HG02884 (cell line): Measurements from ENCODE around the gene OPHN1.
"Not testable (repeated sequence)": the region's sequence is repeated elsewhere in the genome, so short reads cannot be mapped to it uniquely, and the experiment has no call there.

Experiments
- ATAC-seq: cut with Tn5 transposase; IDR thresholded peaks from one replicate; pipeline ENCODE4 v1.9.1; 2021; ENCODE audit warnings: mild to moderate bottlenecking, moderate library complexity; ENCODE audit not compliant: unreplicated experiment

The OPHN1 gene

DNA sequence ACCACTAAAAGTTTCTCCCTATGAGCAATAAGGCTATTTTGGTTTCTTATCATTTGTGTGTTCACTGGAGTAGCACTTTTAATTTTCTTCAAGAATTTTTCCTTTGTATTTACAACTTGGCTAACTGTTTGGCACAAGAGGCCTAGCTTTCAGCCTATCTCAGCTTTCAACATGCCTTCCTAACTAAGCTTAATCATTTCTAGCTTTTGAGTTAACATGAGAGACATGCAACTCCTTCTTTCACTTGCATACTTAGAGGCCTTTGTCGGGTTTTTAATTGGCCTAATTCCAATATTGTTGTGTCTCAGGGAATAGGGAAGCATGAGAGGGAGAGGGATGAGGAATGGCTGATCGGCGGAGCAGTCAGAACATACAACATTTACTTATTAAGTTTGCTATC lies 349.8 kb downstream of the OPHN1 start:
- ATAC-seq, result no peak

DNA sequence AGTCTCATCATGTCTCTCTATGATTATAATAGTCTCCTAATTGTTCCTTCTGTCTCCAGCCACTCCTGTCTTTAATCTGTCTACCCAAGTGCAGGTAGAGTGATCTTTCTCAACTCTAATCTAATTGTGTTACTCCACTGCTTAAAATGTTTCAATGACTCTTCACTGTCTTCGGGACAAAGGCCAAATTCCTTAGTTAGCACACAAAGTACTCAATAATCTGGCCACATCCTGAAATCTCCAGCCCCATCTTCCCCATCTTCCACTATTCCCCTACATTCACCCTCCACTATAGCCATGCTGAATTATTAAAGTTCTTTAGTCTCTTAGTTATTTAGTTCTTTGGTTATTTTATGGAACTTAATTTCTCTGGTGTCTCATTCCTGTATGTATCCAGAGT lies 353.3 kb downstream of the OPHN1 start:
- no peak for ATAC-seq

DNA sequence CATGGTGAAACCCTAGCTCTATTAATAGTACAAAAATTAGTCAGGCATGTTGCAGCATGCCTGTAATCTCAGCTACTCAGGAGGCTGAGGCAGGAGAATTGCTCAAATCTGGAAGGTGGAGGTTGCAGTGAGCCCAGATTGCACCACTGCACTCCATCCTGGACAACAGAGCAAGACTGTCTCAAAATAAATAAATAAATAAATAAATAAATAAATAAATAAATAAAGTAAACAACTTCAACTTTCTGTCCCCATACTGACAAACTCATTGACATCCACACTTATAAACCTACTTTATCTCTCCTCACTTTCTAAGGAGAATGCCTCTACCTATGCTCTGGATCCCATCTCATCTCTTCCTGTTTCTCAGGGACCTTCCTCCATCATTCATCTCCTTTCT lies 354.5 kb downstream of the OPHN1 start:
- not testable (repeated sequence) for ATAC-seq

DNA sequence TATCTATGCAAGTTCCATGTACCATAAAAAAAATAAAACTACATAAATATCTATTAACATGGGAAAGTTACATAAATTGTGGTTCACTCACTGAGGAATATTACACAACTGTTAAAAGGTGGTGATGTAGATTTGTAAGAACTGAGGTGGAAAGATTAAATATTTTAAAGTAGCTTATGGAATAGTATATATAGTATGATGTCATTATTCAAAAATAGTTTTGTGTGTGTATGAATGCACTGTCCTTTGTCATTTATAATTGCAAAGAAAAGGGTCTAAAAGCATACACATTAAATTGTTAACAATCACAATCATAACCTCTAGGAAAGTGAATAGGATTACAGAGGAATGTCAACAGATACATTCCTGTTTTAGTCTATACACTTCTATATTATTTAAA lies 355.9 kb downstream of the OPHN1 start:
- ATAC-seq, result no peak

DNA sequence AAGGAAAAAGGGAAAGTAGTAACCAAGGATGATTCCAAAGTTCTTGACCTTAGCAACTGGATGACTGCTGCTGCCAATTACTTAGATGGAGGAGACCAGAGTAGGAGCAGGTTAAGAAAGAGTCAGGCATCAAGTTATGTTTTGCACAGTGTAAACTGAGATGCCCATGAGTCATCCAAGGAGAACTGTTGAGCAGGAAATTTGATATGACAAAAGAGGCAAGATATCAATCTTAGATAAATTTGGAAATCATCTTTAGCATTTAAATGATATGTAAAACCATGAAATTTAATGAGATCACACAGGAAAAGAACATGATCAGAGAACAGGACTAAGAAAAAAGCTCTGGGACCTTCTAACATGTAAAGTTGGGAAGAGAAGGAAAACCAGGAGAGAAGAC lies 361.3 kb downstream of the OPHN1 start:
- ATAC-seq, result no peak

DNA sequence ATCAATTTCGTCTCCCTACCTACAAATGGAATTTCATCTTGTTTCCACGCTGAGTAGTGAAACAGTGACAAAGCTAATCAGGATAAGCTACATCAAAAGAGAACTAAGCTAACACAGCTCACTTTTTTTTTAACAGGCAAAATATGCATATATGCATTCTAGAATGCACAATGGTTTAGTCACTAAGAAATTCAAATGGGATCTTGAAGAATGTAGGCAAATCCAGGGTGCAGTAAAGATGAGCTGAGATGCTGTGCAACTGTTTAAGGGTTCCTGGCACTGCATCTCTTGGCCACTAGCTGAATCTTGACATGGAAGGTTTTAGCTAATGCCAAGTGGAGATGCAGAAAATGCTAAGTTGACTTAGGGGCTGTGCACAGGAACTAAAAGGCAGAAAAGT lies 363.2 kb downstream of the OPHN1 start:
- not testable (repeated sequence) for ATAC-seq

DNA sequence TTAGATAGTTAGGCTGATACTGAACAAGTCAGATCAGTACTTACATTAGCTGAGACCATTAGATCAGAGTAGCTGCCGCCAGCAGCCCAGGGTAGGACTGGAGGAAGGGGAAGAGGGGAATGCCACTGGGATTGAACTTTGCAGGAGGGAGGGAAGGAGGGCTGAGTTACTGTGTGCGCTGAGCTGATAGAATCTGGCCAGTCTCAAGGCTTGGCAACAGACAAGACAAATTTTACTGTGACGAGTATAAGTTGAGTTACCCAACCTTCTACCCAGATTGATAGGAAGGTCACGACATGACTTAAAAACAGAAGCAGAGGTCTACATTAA lies 372.1 kb downstream of the OPHN1 start:
- ATAC-seq, result no peak

DNA sequence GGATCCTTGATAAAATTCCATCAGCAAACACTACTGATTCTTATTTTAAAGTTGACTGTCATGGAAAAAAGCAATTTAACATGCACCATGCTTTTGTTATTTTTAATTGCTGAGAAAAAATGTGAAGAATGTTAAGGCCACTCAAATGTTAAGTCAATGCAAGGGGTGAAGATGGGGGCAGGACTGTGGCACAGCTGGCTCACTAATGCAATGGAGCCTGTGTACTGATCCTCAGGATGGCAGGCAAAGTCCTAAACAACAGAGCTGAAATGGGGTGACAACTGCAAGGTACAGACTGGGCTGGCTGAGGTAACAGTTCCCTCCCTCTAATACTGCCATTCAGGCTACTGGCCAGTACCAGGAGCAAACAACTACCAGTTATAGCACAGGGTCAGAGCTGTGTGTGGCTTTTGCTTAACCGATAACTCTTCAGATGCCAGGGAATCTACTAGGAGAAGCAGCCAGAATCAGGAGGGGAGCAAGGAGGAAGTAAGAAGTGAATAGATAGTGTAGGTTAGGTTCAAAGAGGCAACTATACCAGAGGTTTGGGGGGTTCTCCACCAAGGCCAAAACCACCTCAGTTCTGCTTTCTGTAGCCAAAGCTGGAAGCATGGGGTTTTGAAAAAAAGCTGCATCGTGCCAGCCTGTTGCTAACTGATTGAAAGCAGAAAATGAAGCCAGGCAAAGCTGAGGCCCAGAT lies 372.6 kb downstream of the OPHN1 start:
- ATAC-seq, result no peak

DNA sequence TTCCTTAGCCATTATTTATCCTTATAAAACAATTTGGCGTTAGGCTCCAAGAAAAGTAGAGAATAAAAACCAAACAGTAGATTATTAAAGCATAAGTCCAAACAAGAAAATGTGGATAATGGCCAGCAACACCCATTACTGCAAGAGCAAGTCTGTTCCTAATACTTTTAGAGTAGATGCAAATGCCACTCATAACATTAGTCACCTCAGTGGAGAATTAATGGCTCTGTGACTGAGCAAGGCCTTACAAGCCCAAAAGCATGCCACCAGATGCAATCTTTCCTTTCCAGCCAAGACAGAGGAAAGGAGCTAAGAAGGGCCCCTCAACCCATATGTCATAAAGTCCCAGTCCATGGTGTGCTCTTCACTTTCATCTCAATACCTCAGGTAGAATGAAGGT lies 373.8 kb downstream of the OPHN1 start:
- no peak for ATAC-seq

DNA sequence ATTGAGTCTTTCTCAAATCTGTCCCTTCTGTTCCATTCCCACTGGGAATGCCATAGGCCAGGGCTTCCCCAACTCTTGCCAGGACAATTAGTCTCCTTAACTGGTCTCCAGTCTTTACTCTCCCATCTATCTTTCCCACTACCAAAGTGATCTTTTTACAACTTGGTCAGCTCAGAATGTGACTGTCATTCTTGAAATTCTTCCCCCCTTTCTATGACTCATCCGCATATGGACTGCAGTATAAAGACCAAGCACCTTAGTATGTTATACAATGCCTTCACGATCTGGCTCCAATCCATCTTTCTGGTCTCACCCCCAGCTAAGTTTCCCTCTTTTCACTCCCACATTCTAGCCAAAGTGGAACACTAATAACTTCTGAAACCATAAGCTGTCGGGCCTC lies 383.8 kb downstream of the OPHN1 start:
- ATAC-seq, result no peak

DNA sequence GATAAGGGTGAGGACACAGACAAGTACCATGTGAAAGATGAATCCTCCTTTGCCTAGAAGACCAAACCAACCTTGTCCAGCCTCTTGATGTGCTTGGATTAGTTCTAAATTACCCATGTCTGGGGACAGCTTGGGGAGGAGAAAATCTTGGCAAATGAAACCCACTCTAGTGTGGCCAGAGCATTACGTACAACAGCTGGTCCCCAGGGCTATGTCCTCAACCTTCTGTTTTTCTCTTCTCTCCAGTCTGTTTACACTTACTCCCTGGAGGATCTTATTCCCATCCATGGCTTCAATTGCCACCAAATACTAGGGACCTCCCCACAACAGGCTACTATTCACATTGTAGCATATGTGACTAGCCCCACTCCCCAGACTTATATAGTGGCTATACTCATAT lies 384.5 kb downstream of the OPHN1 start:
- no peak for ATAC-seq

DNA sequence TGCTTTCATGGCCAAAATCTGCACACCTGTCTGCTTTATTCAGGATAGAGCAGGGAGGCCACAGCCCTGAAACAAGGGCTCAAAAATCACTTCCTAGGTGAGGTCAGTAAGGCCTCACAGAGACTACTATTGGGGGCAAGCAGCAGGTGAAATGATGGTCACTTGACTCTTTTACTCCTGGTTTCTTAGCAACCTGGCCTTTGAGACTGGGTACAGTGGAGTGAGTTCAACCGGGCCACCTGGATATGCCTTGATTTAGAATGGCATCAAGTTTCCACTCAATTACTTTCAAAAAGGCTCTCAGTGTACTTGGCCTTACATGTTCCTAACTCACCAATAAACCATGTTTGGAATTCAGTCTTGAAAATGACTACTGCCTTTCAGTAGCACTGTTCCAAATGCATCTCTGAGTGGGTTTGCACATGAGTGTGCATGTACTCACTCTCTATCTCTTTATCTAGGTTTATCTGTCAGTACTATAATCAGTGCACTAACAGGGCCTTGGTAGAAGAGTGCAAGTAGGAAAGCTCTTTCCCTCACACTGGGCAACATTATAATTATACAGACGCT lies 388.2 kb downstream of the OPHN1 start:
- no peak for ATAC-seq

DNA sequence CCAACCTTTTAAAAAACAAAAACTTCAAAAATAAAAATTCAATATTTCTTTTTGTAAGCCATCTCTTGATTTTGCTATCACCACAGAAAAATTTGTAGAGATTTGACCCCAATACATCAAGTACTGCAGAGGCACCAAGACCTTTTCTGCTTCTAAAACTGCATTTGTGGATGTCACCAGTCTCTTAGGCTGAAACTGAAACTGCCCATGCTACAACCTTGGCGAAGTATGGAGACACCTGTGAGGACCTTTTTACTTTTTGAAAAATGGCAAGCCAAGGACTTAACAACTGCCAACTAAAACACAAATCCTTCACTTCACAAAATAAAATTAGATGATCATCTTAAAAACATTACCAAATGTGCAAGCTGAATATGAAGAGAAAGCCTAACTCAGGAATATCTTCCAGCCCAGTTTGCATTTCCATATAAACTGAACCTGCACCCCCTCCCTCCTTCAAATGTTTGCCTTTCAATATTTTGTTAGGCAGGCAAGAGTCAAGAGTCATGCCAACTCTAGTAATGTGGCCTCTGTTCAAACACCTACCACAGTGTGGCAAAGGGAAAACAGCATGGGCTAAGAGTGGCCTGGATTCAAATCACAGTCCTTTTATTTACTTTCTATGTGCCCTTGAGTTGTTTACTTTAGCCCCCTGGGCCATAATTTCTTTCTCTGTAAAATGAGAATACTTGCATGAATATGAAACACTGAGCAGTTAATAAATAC lies 389.4 kb downstream of the OPHN1 start:
- no peak for ATAC-seq

DNA sequence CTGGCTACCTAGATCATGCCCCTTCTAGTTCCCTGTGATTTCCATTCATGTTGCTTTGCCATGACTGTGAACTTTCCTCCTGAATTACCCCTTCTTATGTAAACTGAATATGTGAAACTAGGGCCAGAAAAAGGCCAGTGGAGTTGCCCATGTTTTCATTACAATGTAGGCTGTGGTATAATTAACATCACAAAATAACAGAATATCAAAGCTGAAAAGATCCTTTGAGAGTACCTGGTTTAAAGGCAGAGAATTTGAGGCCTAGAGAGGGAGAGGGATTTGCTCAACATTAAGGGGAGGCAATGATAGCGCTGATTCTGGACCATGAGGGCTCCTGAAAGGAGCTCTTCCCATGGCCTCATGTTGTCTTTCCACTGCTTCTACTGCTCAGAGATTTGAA lies 392.2 kb downstream of the OPHN1 start:
- no peak for ATAC-seq

DNA sequence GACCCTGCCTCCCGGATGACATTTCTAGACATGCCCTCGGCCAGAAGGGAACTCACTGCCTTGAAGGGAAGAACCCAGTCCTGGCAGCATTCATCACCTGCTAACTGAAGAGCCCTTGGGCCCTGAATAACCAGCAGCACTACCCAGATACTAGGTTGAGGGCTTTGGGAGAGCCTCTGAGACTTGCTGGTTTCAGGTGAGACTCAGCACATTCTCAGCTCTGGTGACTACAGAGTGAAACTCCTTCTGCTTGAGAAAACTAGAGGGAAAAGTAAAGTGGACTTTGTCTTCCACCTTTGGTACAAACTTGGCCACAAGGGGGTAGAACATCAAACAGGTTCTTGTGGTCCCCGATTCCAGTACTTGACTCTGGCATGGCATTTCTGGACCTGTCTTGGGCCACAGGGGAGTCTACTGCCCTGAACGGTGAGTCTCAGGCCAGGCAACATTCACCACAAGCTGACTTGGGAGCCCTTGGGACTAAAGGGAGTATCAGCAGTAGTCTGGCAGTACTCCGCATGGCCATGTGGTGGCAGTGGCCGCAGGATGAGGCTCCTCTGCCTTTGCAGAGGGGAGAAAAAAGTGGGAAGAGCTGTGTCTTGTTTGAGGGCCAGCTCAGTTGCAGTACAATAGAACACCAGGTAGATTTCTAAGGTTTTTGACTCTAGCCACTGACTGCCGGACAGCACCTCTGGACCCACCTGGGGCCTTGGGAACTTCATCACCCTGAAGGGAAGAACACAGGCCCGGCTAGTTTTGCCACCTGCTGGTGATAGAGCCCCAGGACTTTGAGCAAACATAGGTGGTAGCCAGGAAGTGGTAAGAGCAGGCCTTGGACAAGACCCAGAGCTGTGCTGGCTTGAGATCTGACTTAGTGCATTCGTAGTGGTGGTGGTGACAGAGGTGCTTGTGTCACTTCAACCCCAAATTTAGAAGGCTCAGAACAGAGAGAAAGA lies 414.8 kb downstream of the OPHN1 start:
- no peak for ATAC-seq

DNA sequence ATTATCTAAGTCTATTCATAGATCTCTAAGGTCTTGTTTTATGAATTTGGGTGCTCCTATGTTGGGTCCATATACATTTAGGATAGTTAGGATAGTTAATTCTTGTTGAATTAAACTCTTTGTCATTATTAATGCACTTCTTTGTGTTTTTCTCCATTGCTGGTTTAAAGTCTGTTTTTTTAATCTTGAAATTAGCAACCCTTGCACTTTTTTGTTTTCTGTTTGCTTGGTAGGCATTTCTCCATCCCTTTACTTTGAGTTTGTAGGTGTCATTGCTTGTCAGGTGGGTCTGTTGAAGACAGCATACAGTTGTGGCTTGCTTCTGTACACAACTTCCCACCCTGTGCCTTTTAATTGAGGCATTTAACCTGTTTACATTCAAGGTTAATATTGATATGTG lies 434.8 kb downstream of the OPHN1 start:
- no peak for ATAC-seq
